IPS-11a (cell line): Measurements from ENCODE around the gene KRTAP5-4.
"Not testable (repeated sequence)": the region's sequence is repeated elsewhere in the genome, so short reads cannot be mapped to it uniquely, and the experiment has no call there.

Source experiments
- H3K4me3 ChIP-seq: one replicate; pipeline ENCODE4 v1.5.1; 2013; ENCODE audit warnings: low read depth, low read length, control low read depth

The KRTAP5-4 gene

DNA sequence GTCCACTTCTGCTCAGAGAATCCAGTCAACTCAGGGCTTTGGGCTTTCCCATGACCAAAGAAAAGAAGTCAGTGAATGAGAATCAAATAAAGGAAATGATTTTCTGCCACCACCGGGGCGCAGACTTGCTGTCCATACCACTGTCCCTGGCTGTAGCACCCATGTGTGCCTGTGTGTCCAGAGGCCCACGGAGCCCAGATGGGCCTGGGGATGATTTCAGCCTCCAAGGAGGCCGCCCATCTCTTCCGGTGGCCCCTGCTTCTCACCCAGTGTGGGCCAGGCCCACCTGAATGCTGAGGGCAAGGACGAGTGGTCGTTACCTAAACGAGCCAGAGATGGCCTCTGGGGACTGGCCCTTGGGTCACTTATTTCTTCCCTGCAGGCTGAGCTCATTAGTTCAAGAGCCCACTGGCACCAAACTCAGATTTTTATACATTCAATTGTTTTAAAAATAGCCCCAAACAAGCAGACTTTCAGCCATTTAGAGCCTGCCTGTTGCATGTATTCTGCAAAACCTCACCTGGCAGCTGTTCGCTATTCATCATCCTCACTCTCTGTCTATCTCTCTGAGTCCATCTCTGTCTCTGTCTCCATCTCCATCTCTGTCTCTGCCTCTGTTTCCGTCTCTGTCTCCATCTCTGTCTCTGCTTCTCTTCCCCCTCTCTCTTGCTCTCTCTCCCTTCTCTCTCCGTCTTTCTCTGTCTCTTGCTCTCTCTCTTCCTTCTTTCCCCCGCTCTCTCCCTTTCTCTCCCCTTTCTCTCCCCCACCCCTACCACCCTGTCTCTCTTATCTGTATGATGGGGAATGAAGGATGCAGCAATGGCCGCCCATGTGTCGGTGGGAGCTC, 31.8 kb upstream of the KRTAP5-4 start:
- no peak overlapping the region for H3K4me3 ChIP-seq

DNA sequence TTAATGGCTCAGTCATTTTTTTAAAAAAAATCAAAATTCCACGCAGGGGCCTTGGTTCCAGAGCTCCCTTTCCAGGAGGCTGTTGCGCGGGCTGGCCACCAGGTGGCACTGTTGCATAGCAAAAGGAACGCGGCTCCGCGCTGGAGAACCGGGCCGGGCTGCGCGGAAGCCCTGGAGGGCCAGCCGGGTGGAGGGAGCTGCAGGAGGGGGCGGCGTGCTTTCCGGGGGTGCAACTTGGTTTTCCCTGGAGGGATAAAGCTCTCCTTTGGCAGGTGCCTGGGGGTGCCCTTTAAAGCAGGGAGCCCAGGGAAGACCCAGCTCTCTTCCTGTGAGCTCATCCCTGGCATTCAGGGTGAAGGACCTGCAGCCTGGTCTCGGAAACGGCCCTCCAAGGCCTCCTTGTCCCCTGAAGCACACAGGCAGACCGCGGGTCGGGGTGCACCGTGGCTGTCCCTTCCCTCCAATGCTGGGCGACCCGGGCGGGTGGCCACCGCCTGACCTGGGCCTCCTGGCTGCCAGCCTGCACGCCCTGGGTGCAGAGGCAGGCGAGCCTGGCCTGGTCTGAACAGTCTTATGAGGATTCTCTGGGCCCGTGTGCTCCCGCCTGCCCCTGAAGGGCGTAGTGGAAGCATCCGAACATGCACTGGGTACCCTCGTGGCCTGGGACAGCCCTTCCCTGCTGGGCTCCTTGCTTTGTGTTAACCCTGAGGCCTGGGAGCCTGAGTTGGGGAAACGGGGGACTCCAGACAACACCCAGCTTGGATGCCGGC, 31.0 kb upstream of the KRTAP5-4 start:
- no peak overlapping the region for H3K4me3 ChIP-seq

DNA sequence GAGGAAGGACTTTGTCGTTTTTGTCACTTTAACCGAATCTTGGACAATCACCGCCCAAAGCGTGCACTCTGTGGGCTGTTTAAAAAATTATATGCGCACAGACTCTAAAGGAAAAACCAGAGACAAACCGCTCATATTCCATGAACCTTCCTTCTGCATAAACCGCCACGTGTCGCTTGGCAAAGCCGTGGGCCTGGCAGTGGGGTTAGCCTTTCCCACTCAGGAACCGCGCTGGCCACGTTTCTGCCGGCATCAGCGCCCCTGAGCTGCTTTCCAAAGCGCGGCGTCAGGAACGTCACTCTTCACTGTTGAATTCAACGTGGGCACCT, 30.5 kb upstream of the KRTAP5-4 start:
- no peak overlapping the region for H3K4me3 ChIP-seq

DNA sequence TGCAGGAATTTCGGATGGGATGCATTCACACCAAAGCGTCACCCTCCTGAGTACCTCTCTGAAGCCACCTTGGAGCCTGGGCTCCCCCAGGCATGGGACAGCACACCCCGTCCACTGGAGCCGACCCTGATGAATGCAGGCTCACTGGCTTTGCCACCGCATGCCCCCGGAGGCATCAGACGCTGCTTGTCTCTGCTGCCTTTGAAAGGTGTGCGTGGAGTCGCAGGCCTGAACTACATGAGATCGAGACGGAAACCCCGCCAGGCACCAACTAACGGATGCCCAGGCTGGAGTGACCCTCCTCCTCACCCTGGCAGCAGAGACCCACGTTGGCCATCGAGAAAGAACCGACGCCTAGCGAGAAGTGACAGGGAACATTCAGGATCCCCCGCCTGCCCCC, 30.1 kb upstream of the KRTAP5-4 start:
- H3K4me3 ChIP-seq, result no peak overlapping the region

DNA sequence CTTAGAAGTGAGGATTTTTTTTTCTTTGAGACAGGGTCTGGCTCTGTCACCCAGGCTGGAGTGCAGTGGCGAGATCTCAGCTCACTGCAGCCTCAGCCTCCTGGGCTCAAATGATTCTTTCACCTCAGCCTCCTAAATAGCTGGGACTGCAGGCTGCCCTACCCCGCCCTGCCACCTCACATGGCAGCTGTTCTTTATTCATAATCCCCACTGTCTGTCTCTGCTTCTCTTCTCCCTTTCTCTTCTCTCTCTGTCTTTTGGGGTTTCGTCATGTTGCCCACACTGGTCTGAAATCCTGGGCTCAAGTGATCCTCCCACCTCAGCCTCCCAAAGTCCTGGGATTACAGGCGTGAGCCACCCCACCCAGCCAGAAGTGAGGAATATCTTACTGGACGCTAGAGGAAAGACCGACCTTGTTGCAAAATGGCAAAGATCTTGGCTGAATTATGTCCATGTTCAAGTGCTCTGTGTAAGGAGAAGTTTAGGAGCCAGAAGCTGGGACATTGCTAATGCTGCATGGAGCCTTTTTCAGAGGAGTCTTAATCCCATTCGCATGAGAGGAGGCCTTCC, 29.6 kb upstream of the KRTAP5-4 start:
- H3K4me3 ChIP-seq, result no peak overlapping the region

DNA sequence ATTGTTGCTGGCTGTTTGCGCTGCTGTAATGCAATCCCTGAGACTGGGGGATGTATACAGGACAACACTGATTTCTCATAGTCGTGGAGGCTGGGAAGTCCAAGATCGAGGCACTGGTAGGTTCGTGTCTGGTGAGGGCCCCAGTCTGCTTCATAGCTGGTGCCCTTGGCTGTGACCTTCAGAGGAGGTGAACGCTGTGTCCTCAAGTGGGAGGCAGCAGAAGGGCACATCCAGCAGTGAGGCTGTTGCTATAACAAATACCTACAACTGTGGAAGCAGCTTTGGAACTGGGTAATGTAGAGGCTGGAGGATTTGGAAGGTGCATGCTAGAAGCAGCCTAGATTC, 29.0 kb upstream of the KRTAP5-4 start:
- H3K4me3 ChIP-seq, result no peak overlapping the region

DNA sequence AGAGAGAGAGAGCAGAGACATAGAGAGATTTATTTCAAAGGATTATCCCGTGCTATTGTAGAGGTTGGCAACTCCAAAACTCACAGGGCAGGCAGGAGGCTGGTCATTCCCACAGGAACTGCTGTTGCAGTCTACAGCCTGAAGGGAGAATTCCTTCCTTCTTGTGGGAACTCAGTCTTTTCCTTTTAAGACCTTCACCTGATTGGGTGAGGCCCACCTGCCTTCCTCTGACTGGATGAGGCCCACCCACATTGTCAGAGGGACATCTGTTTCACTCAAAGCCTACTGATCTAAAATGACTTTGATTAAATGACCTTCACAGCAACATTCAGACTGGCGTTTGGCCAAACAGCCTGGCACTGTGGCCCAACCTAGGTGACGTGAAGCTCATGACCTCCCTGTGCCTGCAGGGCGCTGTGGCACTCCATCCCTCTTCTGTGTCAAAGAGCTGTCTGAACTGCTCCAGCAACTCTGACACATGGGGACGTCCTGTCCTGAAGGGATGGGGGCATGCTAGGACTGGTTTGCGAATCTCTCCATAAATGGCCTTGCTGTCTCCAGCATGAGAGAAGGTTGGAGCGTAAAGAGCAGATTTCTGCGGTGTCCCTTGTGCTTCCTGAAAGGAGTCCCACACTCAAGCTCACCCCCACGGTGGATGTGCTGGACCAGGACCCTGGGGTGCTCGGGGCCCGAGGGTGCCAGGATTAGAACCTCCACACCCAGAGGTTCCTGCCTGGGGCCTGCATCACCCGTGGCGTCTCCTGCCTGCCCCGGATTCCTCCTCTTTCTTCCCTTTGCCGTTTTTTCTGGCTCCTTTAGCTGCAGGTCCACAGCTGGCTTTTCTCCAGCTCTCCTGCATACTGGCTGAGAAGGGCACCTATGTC, 28.3 kb upstream of the KRTAP5-4 start:
- no peak overlapping the region for H3K4me3 ChIP-seq

DNA sequence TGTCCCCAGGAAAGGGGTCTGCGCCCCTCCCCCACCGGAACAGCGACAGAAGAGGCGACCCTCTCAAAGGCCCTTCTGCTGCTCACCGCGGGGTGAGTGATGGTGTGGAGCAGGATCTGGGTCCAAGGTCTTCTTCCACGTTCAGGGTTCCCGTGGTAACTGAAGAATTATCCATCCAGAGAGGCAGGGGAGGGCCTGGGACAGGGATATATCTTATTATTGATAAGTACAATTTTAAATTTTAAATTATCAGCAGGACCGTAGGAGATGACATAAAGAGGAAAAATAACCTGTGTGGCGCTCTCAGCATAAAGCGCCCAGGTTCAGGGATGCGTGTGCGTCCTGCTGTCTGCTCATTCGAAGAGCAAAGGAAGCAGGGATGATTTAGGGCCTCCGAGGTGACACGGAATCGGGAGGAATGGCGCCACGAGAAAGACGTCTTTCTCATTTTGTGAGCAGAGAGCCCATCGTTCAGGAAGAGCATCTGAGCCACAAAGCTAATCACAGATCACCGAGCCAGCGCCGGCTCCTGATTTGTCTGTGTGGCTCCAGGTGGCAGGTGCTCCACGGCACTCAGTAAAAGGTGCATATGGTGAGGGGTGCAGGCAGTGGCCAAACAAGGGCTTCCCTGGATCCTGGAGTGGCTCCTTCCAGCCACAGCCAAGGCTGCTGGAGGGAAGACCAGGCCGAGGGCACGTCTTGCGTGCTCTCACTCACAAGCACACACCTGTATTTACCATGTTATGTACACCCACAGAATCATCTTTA, 26.9 kb upstream of the KRTAP5-4 start:
- H3K4me3 ChIP-seq, result no peak overlapping the region

DNA sequence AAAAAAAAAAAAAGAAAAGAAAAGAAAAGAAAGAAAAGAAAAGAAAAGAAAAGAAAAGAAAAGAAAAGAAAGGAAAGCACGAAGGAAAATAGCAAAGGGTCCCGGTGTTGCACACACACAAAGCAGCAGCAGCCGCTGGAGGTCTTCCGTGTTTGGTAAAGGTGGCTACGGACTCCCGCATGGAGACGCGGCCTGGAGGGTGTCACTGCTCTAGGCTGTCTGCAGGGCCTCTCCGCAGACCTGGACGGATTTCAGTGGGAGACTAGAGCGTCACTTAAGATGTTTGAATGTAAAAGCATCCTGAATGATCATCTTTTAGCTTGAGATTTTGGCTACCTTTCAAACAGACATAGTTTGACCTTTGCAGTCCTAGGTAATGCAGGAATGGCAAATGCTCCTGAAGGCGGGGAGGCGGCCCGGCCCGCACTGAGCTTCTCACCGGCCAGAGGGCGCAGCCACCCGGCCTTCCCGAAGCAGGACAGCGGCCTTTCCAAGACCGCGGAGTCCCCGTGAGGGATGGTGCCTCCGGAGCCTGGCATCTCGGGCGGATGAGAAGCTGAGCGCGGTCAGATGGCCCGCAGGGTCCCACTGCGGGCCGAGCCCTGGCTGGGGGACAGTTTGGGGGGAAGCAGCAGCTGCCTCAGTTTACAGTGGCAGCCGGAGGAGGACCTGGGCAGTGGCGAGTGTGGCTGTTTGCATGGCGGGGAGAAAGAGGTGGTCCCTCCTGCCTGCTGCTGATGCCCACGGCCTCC, 26.1 kb upstream of the KRTAP5-4 start:
- H3K4me3 ChIP-seq, result no peak overlapping the region

DNA sequence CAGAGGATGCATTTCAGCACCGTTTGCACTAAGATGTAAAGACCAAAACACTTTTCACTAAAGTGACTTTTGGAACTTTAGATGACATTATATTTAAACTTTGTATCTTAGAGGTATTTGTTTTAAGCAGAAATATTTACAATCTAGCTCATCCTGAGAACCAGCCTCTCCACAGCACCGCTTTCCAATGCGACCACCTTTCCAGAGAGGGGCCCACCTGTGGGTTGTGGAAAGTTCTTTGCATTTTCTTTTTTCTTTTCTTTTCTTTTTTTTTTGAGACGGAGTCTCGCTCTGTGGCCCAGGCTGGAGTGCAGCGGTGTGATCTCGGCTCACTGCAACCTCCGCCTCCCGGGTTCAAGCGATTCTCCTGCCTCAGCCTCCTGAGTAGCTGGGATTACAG, 24.6 kb upstream of the KRTAP5-4 start:
- H3K4me3 ChIP-seq, result not testable (repeated sequence)

DNA sequence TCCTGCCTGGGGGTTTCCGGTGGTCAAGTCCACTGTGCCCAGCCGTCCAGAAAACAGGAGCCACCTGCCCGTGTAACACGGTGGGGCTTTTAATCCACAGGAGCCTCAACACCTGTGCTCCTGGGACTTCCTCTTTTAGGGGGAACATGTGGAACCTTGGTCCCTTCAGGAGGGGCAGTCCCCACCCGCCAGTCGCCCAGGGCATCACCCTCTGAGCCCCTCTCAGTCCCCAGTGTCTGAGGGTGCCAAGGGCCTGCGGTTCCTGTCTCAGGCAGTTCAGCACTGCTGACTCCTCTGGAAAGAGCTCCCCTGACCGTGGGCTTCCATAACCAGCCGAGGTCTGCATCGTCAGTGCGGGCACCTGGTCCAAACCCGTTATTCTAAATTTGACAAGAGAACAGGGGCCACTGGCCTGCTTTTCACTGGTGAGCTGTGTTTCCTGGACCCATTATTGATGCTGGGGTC, 23.5 kb upstream of the KRTAP5-4 start:
- no peak overlapping the region for H3K4me3 ChIP-seq

DNA sequence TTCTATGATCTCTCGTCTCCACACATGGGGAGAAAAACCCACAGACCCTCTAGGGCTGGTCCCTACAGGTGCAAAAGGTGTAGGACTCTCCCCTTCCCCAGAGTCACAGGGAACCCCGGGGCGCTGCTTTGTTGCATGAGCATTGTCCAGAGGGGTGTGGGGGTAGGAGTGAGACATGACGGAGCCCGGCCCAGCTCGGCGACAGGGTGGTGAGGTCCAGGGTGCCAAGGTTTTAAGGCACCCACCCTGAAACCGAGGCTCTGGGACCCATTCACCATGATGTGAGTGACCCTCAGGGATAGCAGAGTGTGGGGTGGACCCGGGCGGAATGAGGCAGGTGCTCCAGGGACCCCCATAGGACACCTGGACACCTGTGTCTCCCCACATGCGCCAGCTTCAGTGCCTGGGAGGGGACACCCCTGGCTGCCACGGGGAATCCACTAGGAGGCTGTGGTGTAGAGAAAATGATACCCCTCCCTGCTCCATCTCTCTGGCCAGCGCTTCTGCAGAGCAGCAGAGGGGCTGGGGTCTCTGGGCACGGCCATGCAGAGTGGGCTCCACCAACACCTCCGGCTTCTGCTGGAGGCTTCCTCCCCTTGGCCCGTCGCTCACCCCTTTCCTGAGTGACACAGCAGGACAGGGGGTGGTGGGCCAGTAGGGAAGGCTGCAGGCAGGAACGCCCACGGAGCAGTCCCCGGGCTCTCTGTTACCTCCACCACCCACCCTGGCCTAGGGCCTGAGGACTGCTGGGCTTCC, 22.8 kb upstream of the KRTAP5-4 start:
- H3K4me3 ChIP-seq, result no peak overlapping the region

DNA sequence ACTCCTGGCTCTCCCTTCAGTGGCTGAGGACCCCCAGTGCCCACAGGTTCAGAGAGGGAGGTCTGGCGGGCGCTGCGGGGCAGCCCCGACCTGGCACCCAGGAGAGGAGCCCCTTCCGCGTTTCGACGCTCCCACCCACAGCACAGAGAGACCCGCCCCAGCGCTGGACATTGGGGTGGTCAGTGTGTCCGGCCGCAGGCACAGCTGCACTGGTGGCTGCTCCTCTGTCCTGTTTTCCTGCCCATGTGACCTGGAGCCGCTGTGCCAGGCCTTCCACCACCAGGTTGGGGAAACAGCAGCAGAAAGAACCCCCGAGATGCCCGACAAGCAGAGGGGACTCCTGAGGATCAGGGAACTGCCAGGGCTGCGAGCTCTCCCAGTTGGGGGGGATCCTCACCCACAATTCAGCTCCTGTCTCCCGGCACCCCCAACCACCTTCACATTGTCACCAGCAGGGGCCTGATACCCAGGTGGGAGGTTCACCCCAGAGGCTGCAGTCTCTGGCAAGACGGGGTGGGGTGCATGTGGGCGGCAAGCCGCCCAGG, 21.3 kb upstream of the KRTAP5-4 start:
- H3K4me3 ChIP-seq, result no peak overlapping the region

DNA sequence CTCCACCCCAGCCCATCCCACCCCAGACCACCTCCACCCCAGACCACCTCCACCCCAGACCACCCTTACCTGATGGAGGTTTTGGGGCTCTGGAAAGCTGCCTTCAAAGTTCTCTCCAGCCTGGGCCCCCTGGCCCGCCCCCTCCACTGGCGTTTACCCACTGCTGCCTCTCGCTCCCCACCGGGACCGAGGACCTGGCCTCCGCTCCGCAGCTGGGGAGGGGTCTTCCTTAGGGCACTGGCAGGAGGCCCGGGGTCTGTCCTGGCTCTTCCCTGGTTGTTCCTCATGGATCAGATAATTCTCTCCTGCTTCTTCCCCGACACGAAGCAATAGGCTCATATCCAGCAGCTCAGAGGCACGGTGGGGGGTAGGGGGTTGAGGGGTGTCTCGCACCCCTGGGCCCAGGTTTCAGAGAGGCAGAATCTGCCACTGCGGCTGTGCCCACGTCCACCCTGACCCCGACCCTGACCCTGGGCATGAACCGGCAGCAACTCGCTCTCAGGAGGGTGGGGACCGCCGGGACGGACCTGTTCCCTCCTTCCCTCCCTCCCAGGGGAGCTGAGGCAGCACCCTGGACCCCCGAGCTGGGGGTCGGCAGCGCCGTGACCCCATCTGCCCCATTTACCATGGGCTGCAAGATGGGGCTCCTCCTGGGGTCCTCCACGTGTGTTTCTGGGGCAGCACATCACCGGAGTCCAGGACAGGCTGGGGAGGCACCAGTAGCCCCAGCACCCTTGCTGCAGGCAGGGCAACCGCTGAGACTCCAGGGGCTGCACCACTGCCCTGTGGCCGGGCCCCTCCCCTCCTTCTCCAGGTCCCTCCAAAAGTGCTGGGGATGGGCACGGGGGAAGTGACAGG, 20.6 kb upstream of the KRTAP5-4 start:
- H3K4me3 ChIP-seq, result no peak overlapping the region

DNA sequence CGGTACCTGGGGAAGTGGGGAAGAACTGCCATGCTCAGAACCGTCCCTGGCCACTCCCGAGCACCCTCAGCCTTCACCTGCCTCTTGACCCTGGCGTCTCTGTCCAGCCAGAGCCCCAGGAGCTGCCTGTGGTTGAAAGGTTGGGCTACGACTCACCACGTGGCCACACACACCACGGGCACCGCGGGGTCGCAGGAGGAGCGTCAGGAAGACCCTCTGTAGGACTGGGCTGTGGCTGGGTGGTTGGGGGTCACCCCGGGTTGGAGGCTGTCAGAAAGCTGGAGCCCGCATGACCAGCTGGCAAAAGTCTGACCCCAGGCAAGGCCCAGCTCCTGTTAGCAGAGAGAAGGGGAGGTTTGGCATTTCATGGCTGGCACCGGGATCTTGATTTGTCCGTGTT, 19.2 kb upstream of the KRTAP5-4 start:
- H3K4me3 ChIP-seq, result no peak overlapping the region

DNA sequence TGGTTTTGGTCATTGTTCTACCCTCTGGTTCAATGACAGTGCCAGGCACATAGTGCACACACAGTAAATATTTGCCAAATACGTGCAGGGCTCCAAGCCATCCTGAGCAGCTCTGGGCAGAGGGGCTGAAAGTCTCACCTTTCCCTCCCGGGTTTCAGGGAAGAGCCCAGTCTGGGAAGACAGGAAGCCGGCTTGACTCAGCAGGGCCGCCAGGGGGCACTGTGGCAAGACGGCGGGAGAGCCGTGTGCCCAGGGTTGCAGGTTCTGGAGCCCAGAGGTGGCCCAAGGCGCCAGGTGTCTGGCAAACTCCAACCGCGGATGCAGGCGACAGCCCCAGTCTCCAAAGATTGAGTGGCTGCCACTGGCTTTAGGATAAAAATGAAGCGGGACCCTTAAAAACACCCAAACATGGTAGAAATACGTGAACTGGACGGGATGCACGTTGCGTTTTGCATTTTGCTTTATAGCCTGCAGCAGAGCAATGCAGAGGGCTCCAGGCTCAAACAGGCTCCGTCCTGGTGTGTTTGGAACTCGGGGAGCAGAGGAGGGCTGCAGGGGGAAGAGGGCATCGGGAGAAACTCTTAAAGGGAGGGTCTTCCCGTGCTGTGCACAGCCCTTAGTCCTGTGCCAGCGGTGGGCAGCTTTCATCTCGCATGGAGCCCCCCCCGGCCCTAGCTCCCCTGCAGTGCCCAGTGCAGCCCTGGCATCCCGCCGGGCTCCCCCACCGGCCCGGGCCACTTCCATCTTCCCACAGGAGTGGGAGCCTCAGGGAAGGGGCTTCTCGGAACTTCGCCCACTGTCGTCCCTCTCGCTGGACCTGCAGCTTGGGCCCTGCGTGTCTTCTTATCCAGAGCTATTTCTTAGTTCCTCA, 18.4 kb upstream of the KRTAP5-4 start:
- H3K4me3 ChIP-seq, result no peak overlapping the region

DNA sequence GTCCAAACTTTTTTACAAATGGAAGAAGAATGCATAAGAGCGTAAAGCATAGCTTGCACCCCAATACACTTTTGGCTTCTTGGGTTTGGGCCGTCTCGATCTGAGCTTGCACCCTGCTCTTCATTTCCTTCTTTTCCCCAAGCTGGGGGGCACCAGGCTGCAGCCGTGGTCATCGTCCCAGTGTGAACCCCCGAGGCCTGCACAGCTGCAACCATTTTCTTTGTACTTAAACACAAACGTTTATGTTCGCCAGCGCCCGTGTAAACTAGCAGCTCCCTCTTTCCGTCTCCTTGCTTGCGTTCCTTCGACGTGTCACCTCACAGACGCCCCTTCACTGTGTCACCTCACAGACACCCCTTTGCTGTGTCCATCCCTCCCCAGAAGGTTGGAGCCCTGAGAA, 17.7 kb upstream of the KRTAP5-4 start:
- H3K4me3 ChIP-seq, result no peak overlapping the region
